ENCODE data around the gene OMP. TPM values are rescaled to one million over a fixed set of nuclear protein-coding genes. Genes with fewer than 3 reads are reported as not detected.

OMP gene
- total RNA-seq, 2 experiments from 2014 or later, result not detected

GRCh38 chr11:77100166-77101042 is 2.2 kb upstream of the OMP start:
- DNase-seq (ENCODE audit: low spot score), result no peak
- BruUV-seq (replicated peaks), result no TSS peak
- Histone ChIP-seq H3K9me3 (ENCODE audit: low read length) (no peaks in the 10 kb centered on the region), H2AFZ (ENCODE audit: low read length) (no peak overlapping the region), H4K20me1 (ENCODE audit: insufficient read depth, low read length) (no peaks in the 10 kb centered on the region), H3K27ac (ENCODE audit: low read depth, low read length, poor library complexity, severe bottlenecking) (no peak overlapping the region), H3K36me3 (ENCODE audit: insufficient read depth, low read length) (no peaks in the 10 kb centered on the region), H3K4me2 (ENCODE audit: low read length) (no peak overlapping the region), H3K4me3 (ENCODE audit: low read depth, low read length, poor library complexity, severe bottlenecking) (no peak overlapping the region), H3K9me2 (ENCODE audit: insufficient read depth, low read length) (no peaks in the 10 kb centered on the region), H3K79me2 (ENCODE audit: insufficient read depth, low read depth, low read length) (no peaks in the 10 kb centered on the region), H3K4me1 (ENCODE audit: insufficient read depth, low read length, poor library complexity, severe bottlenecking) (no peaks in the 10 kb centered on the region)
- intact Hi-C loops (cut with micrococcal nuclease; ENCODE audit: unreplicated experiment), result no loop called here
- TF ChIP-seq EZH2phosphoT487 (IDR thresholded peaks at IDR 0.05; ENCODE audit: borderline replicate concordance, low read depth, low read length), result no peak
- no peak for TF ChIP-seq CTCF (conservative IDR thresholded peaks at IDR 0.05; ENCODE audit: low read length)
- POLR2A ChIA-PET, result no interaction called here
- CTCF ChIA-PET (ENCODE audit: unreplicated experiment), result no interaction called here

GRCh38 chr11:77101043-77101537 is 1.6 kb upstream of the OMP start:
- BruUV-seq (replicated peaks), result no TSS peak
- POLR2A ChIA-PET, result no interaction called here
- intact Hi-C loops (cut with micrococcal nuclease; ENCODE audit: unreplicated experiment), result no loop called here
- Histone ChIP-seq H2AFZ (ENCODE audit: low read length) (no peak overlapping the region), H3K27ac (ENCODE audit: low read depth, low read length, poor library complexity, severe bottlenecking) (no peak overlapping the region), H3K9me2 (ENCODE audit: insufficient read depth, low read length) (no peaks in the 10 kb centered on the region), H3K4me1 (ENCODE audit: insufficient read depth, low read length, poor library complexity, severe bottlenecking) (no peaks in the 10 kb centered on the region), H4K20me1 (ENCODE audit: insufficient read depth, low read length) (no peaks in the 10 kb centered on the region), H3K9me3 (ENCODE audit: low read length) (no peaks in the 10 kb centered on the region), H3K4me3 (ENCODE audit: low read depth, low read length, poor library complexity, severe bottlenecking) (no peak overlapping the region), H3K36me3 (ENCODE audit: insufficient read depth, low read length) (no peaks in the 10 kb centered on the region), H3K4me2 (ENCODE audit: low read length) (no peak overlapping the region), H3K79me2 (ENCODE audit: insufficient read depth, low read depth, low read length) (no peaks in the 10 kb centered on the region)
- peak; percentile 14 for DNase-seq (ENCODE audit: low spot score)
- CTCF ChIA-PET (ENCODE audit: unreplicated experiment), result no interaction called here
- TF ChIP-seq EZH2phosphoT487 (IDR thresholded peaks at IDR 0.05; ENCODE audit: borderline replicate concordance, low read depth, low read length) (no peak), CTCF (conservative IDR thresholded peaks at IDR 0.05; ENCODE audit: low read length) (peak; percentile 74)

- Histone ChIP-seq H3K27ac (ENCODE audit: low read depth, low read length, poor library complexity, severe bottlenecking) (no peak overlapping the region), H3K79me2 (ENCODE audit: insufficient read depth, low read depth, low read length) (no peaks in the 10 kb centered on the region), H3K36me3 (ENCODE audit: insufficient read depth, low read length) (no peaks in the 10 kb centered on the region), H3K4me3 (ENCODE audit: low read depth, low read length, poor library complexity, severe bottlenecking) (no peak overlapping the region), H3K9me3 (ENCODE audit: low read length) (no peaks in the 10 kb centered on the region), H3K4me1 (ENCODE audit: insufficient read depth, low read length, poor library complexity, severe bottlenecking) (no peaks in the 10 kb centered on the region), H3K4me2 (ENCODE audit: low read length) (no peak overlapping the region), H4K20me1 (ENCODE audit: insufficient read depth, low read length) (no peaks in the 10 kb centered on the region), H3K9me2 (ENCODE audit: insufficient read depth, low read length) (no peaks in the 10 kb centered on the region), H2AFZ (ENCODE audit: low read length) (no peak overlapping the region)
- POLR2A ChIA-PET, result no interaction called here
- intact Hi-C loops (cut with micrococcal nuclease; ENCODE audit: unreplicated experiment), result no loop called here
- no peak for DNase-seq (ENCODE audit: low spot score)
- CTCF ChIA-PET (ENCODE audit: unreplicated experiment), result no interaction called here
- TF ChIP-seq EZH2phosphoT487 (IDR thresholded peaks at IDR 0.05; ENCODE audit: borderline replicate concordance, low read depth, low read length) (no peak), CTCF (conservative IDR thresholded peaks at IDR 0.05; ENCODE audit: low read length) (no peak)
- BruUV-seq (replicated peaks), result no TSS peak
Measured at GRCh38 chr11:77103319-77103718, 679 bp downstream of the OMP start.

Data from OCI-LY7 (cell line).